Measurements from ENCODE around the gene SCARB1. TPM values are rescaled to one million over a fixed set of nuclear protein-coding genes. Genes with fewer than 3 reads are reported as not detected.
A peak's percentile ranks its signal among the peaks of the same experiment; 100 is the strongest.

Gene SCARB1
- polyA plus RNA-seq, 10 donors, result 16.5 to 30.6 (median 20.7) TPM

GRCh38 chr12:124802361-124802760 lies 61.3 kb downstream of the SCARB1 start:
- no peak for DNase-seq

DNA sequence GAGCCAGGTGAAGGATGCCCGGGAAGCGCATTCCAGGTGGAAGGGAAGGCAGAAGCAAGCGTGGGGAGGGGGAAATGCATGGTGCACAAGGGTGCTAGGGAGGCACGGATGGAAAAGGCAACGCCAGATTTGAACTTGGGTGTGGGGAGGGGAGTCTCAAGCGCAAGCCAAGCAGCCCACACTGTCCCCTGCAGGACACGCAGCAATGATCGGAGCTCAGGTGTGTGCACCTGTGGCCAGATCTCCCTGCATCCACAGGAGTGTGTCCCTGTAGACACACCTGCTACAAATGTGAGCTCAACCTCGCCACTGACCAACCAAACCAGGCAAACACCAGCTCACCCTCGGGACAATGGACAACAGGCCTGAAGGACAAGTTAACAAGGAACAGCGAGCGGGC lies 63.2 kb downstream of the SCARB1 start:
- no peak for DNase-seq

DNA sequence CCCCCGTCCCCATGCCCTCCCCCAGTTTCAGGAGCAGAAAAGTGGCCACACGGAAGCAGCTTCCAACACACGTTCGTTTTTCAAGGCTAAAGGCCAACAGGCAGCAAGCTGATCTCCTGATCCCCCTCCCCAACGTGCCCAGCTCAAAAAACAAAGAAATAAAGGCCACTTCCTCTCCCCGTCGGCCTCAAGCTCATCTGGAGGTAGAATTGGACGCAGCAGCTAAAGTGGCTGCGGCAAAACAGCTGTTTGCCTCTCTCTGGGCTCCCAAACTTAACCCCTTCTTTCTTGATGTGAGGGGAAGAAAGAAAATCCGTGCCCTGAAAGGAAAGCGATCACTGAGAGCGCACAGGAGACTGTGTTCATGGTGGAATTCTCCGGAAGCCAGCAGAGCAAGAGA lies 66.3 kb downstream of the SCARB1 start:
- peak in 1 of 3 donors; percentile 51 for DNase-seq

DNA sequence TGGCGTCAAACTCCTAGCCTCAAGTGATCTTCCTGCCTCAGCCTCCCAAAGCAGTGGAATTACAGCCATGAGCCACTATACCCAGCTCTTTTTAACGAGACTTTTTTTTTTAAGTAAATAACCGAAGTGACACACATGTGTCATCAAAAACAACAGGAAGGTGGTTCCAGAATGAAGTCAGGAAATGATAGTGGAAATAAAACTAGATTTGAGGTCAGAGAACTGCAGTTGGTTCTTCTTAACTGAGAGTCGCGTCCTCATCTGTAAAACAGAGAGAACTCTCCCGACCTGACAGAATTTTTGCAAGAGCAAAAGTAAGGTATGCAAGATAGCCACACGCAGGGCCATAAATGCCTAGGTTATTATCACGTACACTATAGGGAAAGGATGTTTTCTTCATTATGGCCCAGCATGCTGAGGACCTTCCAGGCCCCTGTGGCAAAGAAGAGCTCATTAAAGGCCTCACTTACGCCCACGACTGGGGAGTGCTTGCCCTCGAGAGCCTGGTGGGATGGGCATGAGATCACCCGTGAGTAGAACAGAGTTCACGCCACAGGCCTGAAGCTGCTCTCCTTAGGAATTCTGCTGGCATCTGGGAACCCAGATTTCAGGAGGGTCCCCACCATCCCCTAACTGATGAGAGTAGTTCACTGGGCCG lies 67.2 kb downstream of the SCARB1 start:
- DNase-seq, result no peak

GRCh38 chr12:124795081-124795948 lies 68.3 kb downstream of the SCARB1 start:
- no peak for DNase-seq

DNA sequence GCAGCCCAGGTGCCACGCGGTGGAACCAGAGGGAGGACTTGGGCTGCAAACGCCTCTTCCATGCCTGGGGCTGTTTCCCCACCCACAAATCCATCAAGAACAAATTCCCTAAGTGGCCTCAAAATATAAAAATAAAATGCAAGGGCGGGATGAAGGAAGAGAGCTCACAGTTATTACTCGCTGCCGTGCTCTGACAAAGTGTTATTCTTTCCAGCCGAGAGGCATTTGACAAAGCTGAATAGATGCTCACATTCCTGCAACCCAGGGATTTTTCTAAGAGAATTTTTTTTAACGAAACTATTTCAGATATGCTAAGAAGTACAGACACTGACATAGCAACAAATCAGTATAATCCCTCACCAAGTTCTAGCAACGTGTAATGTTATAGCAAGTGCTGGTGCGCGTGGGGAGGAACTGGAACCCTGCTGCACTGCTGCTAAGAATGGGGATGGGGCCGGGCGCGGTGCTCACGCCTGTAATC lies 70.7 kb downstream of the SCARB1 start:
- peak in 1 of 3 donors; percentile 50 for DNase-seq

DNA sequence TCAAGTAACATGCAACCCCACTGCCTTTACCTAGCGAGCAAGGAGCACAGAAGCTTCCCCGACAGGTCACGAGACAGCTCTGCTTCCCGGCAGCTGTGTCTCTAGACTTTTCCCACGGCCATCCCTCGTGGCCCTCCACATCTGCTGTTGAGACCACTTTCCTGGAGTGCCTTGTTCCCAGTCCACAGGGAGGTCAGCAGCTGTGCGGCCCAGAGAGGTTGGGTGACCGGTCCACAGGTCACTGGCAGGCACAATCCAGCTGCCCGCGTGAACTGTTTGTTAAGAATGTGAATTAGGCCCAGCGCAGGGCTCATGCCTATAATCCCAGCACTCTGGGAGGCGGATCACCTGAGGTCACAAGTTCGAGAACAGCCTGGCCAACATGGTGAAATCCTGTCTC lies 71.5 kb downstream of the SCARB1 start:
- DNase-seq, result peak in 1 of 3 donors; percentile 65

DNA sequence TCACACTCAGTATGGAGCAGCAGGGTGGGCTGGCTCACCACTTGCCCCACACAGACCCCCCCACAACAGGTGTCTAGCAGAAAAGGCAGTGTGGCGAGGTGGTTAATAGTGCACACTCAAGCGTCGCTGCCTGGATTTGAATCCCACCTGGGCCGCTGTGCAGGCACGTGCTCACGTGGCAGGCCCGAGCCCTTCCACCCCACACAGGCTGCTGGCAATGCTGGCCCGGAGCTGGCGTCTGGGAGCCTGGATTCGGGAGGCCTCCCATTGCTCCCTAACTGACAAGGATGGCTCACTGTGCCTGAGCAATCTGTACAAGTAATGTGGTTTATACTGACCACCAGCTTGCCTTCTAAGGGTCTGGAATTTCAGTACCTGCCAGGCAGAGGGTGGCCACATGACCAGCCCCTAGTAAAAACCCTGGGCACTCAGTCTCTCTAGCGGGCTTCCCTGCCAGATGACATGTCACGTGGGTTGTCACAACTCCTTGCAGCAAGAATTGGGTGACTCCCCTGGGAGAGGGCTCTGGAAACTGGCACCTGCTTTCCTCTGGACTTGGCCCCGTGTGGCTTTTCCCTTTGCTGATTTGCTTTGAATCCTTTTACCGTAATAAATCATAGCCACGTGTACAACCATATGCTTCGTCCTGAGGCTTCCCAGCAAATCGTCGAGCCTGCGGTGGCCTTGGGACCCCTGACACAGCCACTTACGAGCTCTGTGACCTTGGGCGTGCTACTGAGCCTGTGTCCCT lies 72.8 kb downstream of the SCARB1 start:
- no peak for DNase-seq

- DNase-seq, result no peak
Observed at GRCh38 chr12:124788936-124789555, 74.6 kb downstream of the SCARB1 start.

DNA sequence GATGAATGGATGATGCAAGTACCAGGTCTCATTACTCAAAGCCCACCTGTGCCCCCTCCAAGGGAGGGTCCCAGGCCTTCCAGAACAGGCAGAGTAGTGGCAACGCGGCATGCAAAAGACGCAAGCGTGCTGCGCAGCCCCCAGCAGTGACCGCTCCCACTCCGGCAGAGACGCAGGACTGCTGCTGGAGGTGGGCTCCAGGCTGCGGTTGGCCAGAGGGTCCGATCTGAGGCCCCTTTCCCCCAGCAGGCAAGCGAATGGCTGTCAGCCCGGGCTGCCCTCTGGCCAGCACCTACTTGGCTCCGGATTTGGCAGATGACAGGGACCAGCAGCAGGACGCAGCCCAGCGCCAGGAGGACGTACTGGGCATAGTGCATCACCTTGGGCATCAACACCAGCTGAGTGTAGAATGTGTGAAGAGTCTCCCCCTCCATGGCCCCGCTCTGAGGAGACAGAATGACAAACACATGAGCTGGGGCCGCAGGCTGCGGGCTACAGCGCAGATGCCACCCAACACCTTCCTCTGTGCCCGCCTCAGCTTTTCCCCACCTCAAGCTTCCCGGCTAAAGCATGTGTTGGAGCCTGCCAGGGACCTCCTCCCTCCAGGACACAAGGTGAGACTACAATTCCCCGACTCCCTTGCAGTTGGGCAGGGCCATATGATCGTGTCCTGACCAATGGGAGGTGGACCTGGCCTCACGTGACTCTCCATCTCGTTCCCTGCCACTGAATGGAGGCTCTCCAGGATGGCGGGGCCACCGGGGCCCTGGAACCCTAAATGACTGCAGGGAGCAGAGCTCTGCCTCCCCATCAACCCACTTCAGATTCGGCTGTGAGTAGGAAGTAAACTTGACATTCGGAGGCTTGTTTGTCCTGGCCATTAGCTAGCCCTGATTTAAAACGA lies 77.4 kb downstream of the SCARB1 start:
- DNase-seq, result peak; percentile 88 to 94 (median 92)

- DNase-seq, result no peak
Observed at GRCh38 chr12:124784871-124785572, 78.6 kb downstream of the SCARB1 start.

- no peak for DNase-seq
Observed at GRCh38 chr12:124783087-124783486, 80.6 kb downstream of the SCARB1 start.

GRCh38 chr12:124782132-124782531 lies 81.5 kb downstream of the SCARB1 start:
- no peak for DNase-seq

GRCh38 chr12:124780752-124781685 lies 82.6 kb downstream of the SCARB1 start:
- no peak for DNase-seq

DNA sequence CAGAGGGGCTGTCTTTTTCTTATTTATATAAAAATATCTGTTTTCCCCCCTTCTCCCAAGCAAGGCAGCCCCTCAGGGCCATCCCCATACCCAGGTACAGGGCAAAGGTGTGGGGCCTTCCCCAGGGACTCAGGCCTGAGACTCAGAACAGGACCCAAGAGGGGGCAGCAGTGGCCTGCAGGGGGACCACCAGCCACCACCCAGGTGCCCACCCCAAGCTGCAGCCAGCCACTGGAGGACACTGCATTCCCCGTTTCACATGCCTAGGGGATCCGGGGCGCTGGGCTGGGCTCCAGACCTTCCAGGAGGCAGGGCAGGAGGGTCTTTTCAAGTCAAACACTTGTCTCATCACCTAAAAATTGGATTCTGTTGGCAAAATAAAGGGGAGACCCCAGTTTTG lies 83.3 kb downstream of the SCARB1 start:
- no peak for DNase-seq

DNA sequence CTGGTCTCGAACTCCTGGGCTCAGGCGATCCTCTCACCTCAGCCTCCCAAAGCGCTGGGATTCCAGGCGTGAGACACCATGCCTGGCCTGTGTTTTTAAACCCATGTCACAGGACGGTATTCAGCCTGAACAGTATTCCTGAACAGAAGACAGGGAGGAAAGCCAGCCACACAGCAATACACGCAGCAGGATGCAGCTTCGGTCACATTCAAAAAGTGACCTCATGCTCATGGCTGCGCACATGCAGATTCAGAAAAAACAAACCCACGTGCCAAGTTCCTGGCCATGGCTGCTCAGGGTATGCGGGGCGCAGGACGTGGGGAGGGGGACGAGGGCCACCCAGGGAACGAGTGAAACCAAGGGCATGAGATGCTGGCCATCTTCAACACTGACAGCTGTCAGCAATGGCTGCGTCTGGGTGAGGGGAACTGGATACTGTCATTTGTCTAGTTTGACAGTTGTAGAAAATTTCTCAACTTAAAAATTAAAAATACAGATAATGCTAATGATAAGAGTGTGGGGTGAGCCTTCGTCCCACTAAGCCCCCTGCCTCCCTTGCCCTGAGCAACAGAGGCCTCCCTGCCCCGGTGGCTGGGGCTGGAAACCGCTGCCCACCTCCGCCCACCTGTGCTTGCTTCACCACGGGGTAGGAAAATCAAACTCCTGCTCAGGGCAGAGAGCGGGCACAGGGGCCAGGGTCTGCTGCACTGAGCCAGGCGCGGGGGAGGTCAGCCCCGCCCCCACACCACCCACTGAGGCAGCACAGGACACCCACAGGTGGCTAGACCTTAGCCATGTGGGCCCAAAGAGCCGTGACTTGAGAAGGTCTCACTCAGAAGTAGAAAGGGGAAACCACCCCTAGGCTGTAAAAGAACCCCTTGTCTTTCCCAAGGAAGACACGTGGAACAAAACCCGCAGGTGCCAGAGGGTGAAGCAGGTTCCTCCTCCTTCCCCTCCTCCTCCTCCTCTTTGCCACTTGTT lies 84.2 kb downstream of the SCARB1 start:
- DNase-seq, result peak in 1 of 3 donors; percentile 67

DNA sequence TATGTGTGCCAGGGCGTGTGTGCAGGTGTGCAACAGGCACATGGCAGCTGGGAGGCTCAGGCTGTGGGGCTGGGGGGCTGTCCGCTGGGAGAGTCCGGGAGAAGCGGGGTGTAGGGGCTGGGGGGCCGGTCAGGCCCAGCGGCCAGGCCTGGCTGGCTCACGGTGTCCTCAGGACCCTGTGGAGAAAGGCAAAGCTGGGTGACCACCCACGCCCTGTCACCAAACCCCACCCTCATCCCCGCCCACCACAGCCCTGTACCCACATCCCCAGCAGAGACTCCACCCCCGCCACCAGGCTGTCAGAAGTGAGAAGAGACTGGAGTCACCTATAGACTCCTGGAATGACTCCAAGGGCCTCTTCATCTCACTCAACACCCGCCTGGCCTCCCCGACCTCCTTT lies 85.3 kb downstream of the SCARB1 start:
- DNase-seq, result no peak

All from muscle of back (tissue), 11 donors.